Thyroid gland (tissue), 4 donors: ENCODE data around the gene CCDC157.

Experiments used
- CTCF ChIP-seq, 6 experiments: fragments of 200-600 bp in 3 of 6; fragments of 450-650 bp in 3 of 6; sonication (generic) in 3 of 6; IDR thresholded peaks; one replicate each; pipeline ENCODE4 v1.5.1; 2016 to 2019; ENCODE audit warnings: antibody characterized with exemption in 6 of 6, mild to moderate bottlenecking in 2 of 6, inconsistent platforms in 1 of 6, moderate library complexity in 1 of 6
- POLR2A ChIP-seq, 2 donors: fragments of 450-650 bp; IDR thresholded peaks; one replicate each; pipeline ENCODE4 v1.6.1; 2017; ENCODE audit warnings: antibody characterized with exemption in 2 of 2, mild to moderate bottlenecking in 2 of 2, moderate library complexity in 1 of 2

GRCh38 chr22:30333707-30334087 lies 23.1 kb upstream of the CCDC157 start:
- no peak for TF ChIP-seq CTCF (IDR thresholded peaks at IDR 0.05)
- no peak for TF ChIP-seq POLR2A (IDR thresholded peaks at IDR 0.05)
